Measurements from ENCODE around the gene CSF1.

CSF1 gene

DNA sequence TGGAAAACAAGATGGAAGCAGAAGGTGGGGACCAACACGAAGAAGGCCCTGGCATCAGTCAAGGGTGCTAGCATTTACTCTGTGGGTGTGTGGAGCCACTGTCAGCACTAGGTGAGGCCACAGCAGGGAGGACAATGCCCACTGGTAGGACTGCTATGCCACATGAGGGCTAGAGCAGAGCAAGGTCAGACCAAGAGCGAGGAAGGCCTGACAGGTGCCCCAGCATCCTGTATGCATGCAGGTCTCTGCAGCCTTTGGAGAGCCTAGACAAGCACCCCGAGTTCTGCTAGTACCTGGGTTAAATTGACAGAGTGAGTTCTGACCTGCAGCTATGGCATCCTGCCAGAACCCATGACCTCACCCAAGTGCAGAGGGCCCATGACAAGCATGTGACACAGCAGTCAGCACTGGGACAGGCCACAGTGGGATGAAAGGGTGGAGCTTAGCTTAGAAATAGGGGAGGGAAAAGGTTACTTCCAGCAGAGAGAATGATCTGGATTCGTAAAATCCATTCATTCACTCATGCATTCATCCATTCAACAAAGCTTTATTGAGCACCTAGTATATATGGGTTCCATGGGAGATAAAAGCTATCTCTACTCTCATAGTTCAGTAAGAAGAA lies 9.0 kb upstream of the CSF1 start:
- DNase-seq (ENCODE audit: low read depth), result no peak

DNA sequence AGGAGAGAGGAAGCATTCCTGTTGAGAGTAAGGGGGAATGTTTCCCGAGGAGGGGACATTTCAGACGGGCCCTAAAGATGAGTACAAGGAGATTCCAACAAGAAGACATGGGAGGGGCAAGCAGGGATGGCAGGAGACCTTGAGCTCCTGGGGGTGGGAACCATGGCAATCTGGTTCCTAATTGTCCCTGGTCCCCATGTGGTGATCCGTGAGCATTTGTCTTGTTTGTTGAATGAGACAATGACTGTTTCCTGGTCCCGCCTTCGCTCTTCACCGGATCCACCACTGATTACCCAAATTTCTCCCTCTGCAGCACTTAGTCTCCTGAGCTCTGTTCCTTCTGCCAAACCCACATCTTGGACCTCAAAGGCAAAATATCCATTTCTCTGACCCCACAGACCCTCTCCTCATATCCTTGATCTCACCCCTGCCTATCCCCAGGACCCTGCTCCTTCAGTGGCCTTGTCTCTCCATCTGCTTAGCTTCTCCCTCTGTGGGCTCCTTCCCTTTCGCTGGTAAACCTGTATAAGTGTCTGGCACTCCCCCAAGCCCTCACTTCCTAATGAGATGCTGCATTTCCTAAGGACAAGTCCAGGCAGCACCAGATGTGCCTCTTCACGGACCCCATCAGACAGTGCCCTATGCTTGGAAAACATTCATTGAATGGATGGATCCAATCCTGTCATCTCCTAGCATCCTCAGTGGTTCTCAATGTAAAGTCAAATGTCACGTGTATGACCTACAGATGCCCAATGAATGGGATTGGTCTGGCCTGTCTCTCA lies 8.3 kb upstream of the CSF1 start:
- no peak for DNase-seq (ENCODE audit: low read depth)

DNA sequence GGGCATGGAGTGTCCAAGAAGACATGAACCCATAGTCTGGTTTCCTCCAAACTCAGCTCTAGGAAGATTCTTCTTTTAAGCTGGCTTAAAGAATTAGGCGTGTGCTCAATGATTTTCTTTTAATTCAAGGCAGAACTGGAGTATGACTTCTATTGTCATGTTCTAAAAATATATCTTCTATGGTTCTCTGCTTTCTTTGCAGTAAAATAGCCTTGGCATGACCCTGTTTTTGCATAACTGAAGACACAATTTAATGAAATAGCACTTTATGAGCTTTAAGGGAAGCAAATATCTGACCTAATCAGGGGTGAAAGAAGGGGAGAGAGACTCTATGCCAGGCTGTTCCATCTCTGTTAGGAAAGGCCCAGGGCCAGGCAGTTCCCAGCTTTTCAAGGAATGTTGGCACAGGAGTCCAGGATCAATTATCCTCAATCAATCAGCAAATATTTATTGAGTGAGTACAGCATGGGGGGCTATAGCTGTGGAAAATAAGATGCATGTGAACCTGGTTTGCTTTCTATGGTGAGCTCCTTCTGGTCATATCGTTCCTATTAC lies 7.2 kb upstream of the CSF1 start:
- DNase-seq (ENCODE audit: low read depth), result no peak

DNA sequence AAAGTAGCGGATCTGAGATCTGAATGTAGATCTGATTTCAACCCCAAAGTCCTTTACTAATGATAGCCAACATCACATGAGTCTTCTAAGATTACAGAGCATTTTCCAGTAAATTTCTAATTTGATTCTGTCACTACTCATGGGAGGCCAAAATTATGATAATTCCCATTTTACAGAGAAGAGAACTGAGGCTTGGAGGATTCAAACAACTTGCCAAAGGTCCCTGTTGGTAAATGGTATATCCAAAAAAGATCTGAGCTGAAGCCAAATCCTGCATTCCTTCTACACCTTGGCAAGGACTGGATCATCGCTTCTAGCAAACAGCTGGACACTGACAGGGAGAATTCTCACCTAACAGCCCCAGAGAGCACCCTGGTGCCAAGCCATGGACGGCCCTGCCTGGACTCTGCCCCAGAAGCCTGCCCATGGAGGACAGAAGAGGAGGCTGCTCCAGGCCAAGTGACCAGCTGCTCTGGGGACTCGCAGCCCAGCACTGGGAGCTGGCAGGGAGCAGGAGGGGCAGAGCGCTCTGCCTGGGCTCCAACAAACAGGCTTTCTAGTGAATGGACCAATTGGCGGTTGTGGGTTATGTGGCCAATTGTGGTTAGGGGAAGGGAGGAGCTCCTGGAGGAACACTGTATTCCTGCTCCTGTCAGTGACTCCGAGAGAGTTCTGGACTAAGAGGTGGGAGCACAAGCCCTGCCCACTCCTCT lies 6.4 kb upstream of the CSF1 start:
- no peak for DNase-seq (ENCODE audit: low read depth)

DNA sequence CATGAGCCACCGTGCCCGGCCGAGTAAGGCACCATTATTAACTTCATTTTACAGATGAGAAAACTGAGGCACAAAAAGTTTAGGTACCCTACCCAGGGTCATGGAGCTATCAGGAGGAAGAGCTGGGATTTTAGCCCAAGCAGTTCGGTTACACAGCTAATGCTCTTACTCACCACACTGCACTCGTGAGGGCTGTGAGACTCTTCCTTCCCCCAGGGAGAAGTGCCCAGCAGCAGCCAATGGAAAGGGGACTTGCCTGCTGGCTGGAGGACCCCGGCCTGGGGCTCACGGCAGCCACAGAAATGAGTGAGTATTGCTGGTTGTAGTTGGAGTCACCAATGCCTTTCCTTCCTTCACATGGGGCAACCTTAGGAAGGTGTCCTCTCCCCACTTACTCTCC lies 5.2 kb upstream of the CSF1 start:
- DNase-seq (ENCODE audit: low read depth), result no peak

DNA sequence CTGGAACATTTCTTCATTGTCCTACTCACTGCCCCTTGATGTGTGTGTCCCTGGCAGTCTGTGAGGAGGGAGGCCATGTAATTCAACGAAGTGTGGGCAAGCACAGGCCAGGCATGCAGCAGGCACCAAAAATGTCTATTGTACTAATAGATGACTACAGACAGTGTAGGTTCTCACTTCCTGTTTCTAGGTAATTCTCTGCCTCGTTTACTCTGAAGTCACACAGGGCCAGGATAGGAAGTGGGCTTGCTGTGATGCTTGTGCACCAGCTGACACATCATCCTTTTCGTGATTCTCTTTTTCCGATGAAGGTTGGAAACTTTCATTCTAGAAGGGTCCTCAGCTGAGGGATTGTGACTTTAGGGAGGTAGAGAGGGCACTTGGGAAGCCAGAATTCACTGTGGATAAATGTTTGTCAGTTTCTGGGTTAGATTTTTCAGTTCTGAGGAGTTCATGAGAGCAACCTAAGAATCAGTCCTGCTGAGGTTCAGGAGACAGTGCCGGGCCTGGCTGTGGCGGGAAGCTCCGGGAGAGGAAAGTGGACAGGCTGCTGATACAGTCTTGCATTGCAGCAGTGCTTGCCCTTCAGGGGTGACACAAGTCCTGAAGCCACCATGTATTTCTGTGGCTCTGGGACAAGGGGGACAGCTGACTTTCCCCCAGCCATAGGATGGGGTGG lies 4.3 kb upstream of the CSF1 start:
- no peak for DNase-seq (ENCODE audit: low read depth)

DNA sequence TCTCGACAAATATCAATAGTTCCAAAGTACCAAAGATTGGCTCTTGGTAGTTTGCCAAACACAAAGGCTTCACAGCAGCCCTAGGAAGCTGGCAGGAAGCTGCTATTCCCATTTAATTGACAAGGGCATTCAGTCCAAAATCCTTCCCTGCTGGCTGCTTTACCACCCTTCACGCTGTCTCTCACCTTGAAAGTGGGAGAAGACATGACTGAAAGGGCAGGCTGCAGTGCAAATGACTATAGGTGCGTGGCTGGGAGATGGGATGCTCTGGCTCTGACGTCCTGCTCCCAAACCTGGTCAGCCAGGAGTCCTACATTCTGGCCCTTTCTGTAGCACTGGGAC lies 3.8 kb upstream of the CSF1 start:
- DNase-seq (ENCODE audit: low read depth), result no peak

DNA sequence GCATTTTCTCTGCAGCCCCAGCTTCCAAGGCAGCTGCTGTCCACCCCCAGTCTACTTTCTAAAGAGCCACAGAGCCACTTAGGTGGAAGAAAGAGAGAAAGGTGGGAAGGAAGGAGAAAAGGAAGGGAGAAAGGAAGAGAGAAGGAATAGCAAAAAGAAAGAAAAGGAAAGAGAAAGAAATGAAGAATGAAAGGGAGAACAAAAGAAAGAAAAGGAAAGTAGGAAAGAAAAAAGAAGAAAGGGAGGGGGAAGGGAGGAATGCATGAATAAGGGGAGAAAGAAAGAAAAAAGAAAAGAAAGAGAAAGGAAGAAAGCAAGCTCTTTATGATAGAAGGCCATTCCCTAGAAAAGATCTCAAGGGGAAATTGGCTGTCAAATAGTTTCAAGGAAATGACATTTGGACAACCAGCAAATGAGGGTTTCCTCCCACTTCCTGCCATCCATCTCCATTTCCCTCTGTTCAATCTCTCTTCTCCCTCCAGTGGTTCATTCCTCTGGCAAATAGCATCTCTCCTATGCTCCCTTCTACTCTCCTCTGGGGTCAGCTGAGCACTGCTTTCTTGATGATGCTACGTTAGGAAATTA lies 3.4 kb upstream of the CSF1 start:
- DNase-seq (ENCODE audit: low read depth), result no peak

DNA sequence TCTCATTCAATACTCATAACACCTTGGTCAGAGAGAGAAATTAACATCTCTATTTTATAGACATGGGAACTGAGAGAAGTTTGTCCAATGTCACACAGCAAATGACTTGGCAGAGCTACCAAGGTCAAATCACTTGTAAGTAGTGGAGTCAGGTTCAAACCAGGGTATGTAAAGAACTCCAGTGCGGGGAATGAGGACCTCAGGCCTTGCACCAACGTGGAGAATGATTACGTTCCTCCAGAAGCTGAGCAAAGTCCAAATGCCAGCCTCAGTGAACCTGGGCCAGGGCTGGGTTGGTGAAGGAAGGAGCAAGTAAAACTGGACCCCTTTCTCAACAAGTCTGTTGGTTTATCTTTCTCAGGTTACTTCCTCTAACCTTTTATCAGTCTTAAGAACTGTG lies 1.8 kb upstream of the CSF1 start:
- no peak for DNase-seq (ENCODE audit: low read depth)

DNA sequence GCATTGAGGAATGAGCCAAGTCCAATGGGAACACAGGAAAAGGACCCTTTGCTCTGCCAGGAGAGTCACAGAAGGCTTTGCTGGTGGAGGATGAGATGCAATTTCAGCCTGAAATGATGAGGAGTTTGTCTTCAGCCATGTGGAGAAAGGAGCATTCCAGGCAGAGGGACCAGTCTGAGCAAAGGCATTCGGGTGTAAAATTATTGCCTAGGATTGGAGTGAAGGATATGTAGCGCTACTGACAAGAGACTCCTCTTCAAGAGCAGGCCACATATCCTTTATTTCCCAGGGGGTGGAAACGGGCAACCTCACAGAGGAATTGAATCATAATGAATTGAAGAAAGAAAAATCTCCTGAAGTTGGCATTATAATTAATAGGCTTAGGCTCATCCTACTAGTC lies 1.1 kb upstream of the CSF1 start:
- no peak for DNase-seq (ENCODE audit: low read depth)

DNA sequence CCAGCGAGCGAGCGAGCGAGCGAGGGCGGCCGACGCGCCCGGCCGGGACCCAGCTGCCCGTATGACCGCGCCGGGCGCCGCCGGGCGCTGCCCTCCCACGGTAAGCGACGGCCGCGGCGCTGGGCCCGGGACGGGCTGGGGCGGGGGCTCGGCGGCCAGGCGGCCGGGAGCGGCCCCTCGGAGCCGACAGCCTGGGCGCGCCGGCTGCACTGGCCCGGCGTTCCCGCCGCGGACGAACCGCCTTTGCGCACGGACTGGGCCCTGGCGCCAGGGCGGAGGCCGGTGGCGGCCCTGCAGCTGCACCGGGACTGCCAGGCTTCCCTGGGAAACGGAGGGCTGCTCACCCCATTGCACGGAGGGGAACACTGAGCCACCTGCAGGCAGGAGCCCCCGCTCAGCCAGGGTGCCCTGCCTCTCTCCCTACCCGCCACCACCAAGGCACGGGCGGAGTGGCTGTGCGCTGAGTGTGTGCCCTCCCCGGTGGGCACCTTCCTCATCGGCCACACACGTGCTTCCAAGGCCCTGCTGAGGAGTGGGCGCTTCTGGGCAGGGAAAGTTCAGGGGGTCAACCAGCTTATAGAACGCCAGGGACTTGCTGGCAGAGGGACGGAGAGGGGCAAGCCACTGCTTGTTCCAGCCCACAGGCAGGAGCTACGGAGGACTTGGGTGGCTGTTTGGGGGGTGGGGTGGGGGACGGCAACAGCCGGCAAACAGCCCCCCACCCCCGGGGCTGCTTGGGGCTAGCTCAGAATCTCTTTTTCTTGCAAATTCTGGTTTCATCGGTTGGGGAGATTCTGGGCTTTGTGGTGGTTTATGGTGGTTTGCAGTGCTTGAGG lies 532 bp downstream of the CSF1 start:
- no peak for DNase-seq (ENCODE audit: low read depth)

DNA sequence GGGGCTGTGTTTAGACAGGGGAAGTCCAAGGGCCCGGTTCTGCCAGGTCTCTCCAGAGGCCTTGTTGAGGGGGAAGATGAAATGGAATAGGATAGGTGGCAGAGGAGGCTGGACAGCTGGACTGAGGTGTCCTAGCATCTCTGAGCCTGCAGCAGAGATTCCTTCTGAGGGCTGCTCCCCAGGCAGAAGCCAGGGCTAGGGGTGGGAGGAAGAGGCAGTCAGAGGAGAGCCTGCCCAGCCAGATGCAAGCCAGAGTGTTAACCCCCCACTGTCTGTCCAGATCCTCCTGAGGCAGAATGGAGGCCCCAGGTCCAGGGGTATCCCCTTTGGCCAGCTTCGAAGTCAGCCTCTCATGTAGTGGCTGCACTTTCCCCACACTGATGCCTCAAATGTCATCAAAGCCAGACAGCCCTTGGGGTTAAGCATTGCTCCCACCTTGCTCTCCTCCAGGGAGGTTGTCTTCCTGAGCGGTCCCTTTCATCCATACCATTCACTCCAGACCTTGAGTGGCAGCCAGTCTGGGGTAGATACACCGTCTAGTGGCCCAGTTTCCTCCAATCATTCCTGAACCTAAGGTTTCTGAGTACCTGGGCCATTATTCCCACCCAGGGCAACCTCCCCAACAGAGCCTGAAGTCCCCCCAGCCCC lies 1.7 kb downstream of the CSF1 start:
- no peak for DNase-seq (ENCODE audit: low read depth)

DNA sequence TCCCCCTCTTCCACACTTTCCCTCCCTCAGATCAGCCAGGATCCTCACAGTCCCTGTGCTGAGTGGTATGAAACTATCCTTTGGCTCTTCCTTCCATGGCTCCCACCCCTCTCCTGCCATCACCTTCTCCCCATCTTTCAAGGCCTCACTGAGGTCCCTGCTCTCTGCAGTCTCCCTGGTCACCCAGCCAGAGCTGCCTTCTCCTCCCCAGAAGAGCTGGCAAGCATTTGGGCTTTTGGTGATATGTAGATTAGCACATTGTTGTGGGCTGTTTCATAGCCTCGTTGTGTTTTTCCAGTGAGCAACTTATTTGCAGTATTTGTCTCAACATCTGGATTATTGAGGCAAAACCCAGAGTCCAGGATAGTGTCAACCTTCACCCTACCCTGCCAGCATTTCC lies 2.2 kb downstream of the CSF1 start:
- DNase-seq (ENCODE audit: low read depth), result no peak

DNA sequence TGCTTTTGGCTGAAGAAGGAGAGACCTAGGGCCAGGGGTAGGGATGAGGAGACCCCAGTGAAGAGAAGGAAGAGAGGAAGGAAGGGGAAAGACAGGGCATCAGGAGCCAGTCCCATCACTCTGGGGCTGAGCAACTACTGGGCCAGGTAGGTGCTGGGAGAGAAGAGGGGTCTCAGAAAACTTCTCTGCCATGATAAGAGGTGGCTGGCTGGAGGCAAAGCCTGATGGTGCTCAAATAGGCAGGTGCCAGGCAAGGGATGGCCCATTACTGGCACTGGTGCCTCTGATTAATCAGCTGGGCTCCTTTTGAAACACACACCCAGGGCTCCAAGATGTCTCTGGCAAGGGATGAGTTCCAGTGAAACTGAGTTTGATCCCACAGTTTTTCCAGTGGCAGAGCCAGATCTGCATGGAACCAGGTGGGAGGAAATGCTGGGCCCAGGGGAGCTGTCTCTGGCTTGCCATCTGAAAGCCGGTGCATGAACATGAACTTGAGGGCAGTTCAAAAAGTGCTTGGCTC lies 2.8 kb downstream of the CSF1 start:
- no peak for DNase-seq (ENCODE audit: low read depth)

DNA sequence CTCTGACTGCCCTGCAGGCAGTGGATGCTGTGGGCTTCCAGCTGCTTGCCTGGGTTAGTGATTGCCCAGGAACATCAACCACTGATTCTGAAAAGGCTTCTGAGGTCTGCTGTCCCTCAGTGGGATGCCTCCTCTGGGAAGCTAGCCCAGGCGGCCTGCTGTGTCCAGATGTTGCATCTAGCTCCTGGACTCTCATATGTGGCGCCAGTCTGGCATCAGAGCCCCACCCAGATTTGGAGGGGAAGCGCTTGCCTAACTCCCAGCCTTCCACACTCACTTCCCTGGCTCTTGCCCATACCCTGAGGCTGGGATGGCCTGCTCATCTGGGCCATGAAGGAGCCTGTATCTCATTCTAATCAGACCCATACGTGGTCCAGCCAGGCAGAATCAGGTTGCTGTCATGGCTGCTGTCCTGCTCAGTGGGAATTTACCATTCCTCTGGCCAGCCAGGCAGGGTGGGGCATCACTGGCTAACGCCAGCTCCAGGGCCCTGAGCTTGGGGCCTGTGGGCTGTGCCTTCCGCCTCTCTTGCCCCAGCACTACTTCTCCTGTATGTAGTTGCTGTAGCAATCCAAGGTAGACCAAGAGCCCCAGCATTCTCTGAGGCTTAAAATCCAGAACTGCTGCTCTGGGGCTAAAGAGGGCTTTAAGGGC lies 4.1 kb downstream of the CSF1 start:
- DNase-seq (ENCODE audit: low read depth), result peak; percentile 92

DNA sequence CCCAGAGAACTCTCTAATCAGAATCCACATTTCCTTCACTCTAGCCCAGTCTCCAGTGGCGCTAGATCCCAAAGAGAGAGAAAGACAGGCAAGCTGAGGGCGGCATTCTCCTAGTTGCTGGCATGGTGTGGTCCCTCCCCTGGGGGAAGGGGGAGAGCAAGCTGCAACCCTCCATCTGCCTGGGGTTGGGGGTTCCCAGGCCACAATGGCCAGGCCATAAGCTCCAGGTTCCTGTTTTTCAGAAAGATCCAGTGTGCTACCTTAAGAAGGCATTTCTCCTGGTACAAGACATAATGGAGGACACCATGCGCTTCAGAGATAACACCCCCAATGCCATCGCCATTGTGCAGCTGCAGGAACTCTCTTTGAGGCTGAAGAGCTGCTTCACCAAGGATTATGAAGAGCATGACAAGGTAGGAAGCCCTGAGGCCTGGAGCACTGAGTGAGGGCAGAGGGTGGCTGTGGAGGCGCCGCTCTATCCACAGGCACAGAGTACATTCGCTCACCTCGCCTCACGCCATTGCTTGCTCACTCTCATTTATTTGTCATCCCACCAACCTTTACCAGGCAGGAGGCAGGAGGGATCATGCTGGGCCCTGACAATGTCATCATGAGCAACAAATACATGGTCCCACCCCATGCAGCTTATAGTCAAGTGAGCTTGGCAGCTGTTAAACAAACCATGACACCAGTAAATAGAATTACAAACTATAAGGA lies 6.6 kb downstream of the CSF1 start:
- DNase-seq (ENCODE audit: low read depth), result no peak

DNA sequence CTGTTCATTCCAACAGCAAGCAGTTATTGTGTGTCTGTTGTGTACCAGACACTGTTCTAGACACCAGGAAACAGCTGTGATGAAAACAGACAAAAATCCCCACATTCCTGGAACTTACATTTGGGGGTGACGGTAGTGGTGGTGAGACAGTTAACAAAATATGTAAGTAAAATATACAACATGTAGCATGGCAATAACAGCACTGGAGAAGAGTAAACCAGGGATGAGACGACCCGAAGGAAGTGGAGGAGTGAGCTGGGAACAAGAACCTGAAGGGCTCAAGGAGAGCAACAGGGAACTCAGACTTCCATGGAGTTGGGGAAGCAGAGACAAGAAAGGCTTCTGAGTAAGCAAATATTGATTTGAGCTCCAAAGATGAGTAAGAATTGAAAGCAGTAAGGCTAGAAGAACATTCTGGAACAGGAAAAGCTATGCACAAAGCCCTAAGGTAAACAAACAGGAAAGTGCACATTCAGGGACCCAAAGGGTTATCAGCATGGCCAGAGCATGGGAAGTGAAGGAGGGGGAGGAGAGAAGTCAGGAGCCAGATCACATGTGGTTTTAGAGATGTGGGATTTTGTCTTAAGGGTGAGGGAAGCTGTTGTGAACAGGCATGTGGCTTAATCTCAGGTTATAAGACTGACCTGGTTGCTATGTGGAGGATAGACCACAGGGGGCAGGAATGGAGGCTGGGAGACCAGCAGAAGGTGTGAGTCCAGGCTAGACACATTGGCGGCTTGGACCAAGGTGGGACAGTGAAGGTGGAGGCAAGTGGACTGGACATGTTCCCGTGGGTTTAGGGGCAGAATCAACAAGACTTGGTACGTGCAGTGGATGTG lies 7.3 kb downstream of the CSF1 start:
- DNase-seq (ENCODE audit: low read depth), result no peak

DNA sequence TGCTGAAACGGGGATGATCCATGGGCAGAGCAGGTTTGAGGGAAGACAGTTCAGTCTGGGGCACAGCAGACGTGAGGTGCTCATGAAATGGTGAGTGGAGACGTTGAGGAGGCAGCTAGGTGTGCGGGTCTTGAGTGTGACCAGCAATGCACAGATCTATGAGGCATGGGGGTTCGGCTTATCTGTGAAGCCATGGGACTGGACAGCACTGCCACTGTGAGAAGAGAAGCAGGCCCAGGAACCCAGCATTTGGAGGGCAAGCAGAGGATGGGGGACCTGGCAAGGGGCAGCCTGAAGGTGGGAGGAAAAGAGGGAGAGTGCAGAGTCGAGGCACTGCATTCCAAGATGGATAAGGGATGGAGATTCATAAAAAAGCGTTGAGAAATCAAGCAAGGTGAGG lies 8.0 kb downstream of the CSF1 start:
- DNase-seq (ENCODE audit: low read depth), result no peak
